VCaP (cell line): ENCODE data around the gene CBFA2T3.

Experiments
- H3K27ac ChIP-seq: fragments of 450-650 bp; 2 replicates; pipeline ENCODE4 v1.5.1; 2017
- CTCF ChIP-seq: fragments of 450-650 bp; conservative IDR thresholded peaks from 2 replicates; pipeline ENCODE4 v1.5.1; 2017; ENCODE audit warnings: mild to moderate bottlenecking, moderate library complexity

The CBFA2T3 gene

DNA sequence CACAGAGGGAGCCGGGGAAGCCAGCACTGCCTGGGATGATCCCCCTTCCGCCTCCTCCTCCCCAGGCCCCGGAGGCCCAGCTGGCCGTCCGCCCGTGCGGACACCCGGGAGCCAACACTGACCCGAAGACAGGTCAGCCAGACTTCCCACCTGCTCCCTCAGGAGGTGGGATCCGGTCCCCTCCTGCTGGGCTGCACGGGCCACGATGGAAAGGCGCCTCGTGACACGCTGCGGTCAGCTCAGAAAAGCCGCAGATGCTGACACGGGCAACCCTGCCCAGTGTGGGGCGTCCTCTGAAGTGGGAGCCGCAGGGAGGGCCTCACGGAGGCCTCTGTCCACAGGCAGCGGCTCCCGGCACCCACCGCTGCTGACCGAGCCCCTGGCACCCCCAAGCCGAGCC lies 49.3 kb downstream of the CBFA2T3 start:
- TF ChIP-seq CTCF: no peak
- no peak overlapping the region for H3K27ac ChIP-seq

GRCh38 chr16:88927010-88927409 lies 50.0 kb downstream of the CBFA2T3 start:
- no peak for TF ChIP-seq CTCF
- no peak overlapping the region for H3K27ac ChIP-seq

DNA sequence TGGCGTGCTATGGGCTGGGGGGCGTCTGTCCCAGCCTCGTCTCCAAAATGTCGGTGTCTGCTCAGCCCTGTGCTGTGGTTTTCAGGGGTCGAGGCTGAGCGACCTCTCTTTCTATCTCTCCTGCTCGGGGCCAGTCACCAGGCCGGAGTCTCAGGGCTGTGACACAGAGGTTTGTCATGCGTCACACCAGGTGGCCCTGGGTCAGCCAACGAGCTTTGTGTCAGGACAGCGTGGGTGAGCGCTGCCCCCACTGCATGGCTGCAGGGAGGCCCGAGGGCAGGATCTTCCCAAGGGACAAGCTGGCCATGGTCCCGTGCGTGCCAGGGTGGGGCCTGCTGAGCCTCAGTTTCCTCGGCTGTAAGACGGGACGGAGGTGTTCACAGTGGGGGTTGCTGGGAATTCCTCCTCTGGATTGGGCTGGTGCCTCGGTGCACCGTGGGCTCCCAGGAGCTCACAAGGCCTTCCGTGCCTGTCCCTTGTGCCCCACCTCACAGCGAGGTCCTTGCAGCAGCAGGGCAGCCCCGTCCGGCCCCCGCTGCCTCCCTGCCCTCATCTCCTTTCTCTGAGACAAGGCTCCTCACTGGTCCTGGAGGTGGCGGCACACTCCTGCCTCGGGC lies 50.5 kb downstream of the CBFA2T3 start:
- no peak overlapping the region for H3K27ac ChIP-seq
- no peak for TF ChIP-seq CTCF

GRCh38 chr16:88925540-88925887 lies 51.5 kb downstream of the CBFA2T3 start:
- no peak overlapping the region for H3K27ac ChIP-seq
- no peak for TF ChIP-seq CTCF

DNA sequence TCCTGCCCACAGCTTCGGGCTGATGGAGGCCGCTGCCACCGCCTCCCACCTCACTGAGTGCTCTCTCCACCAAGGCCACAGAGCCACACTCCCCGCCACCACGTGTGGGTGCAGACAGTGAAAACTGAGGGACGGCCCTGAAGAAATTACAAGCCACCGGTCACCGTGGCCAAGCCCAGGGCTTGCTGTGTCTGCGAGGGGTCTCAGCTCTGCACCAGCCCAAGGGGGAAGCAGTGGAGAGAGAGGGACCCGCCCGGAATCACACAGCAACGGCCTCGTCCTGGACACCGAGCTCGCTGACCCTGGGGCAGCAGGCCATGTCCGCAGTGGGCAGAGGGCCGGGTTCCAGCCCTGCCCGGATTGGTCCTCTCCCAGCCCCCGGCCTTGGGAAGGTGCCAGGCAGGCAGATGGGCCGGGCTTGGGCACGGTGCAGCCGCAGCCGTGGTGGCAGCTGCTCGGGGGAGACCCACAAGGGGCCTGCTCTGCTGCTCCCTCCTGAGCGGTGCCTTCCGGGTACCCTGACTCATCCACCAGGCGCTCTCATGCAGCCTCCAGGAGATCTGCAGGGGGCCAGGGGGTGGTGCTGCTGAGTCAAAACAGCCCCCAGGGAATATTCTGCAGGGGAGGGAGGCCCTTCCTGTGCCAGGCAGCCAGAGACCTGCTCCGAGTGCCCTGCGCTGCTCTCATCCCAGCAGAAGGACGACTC lies 52.0 kb downstream of the CBFA2T3 start:
- TF ChIP-seq CTCF: no peak
- H3K27ac ChIP-seq: no peak overlapping the region

GRCh38 chr16:88923926-88924833 lies 52.8 kb downstream of the CBFA2T3 start:
- no peak for TF ChIP-seq CTCF
- no peak overlapping the region for H3K27ac ChIP-seq

GRCh38 chr16:88923450-88923849 lies 53.6 kb downstream of the CBFA2T3 start:
- no peak overlapping the region for H3K27ac ChIP-seq
- no peak for TF ChIP-seq CTCF
